GM12878 (cell line): Measurements from ENCODE around the gene ACCS. TPM values are rescaled to one million over a fixed set of nuclear protein-coding genes. Genes with fewer than 3 reads are reported as not detected.

Source experiments
- ATAC-seq: fragments of 200-7000 bp; cut with Tn5 transposase; 3 replicates; pipeline ENCODE4 v1.9.1; 2020; ENCODE audit warnings: mild to moderate bottlenecking, moderate library complexity
- BruUV-seq: library from RNA; stranded (reverse); fragments of 400-500 nt; replicated peaks from 2 replicates; lab custom pipeline; 2021; lab: Mats Ljungman, UMichigan
- CTCF ChIA-PET: fragments of 300-600 bp; sonication (Branson Sonifier 250); formaldehyde crosslinking; extraction: SDS; loops from one replicate; lab custom pipeline; 2021; ENCODE audit warnings: inconsistent platforms; lab: Yijun Ruan, JAX
- POLR2A ChIA-PET: fragments of 350-600 bp; formaldehyde crosslinking; extraction: SDS; loops from one replicate; lab custom pipeline; 2021; ENCODE audit warnings: inconsistent platforms; lab: Charles Lee
- RAD21 ChIA-PET: fragments of 300-600 bp; sonication (Branson Sonifier 250); formaldehyde crosslinking; loops from one replicate; lab custom pipeline; 2023; ENCODE audit warnings: antibody characterized with exemption; ENCODE audit not compliant: unreplicated experiment; lab: Charles Lee
- SMC1A ChIA-PET: fragments of 300-600 bp; sonication (Branson Sonifier 250); formaldehyde crosslinking; loops from one replicate; lab custom pipeline; 2023; ENCODE audit not compliant: unreplicated experiment, uncharacterized antibody; lab: Charles Lee
- DNase-seq: peaks from one replicate; pipeline ENCODE4 v3.0.0-alpha.2; 2011; ENCODE audit warnings: low read depth, low spot score
- FAIRE-seq: peaks from 3 replicates; lab custom pipeline; 2011; peaks lifted over from hg19 to GRCh38; lab: Jason Lieb, UNC
- H2AFZ ChIP-seq: 2 replicates; pipeline ENCODE4 v1.6.0; 2011; ENCODE audit warnings: low read depth, low read length, control low read depth; ENCODE audit not compliant: control insufficient read depth
- H3K27ac ChIP-seq: 2 replicates; pipeline ENCODE4 v1.5.1; 2011; ENCODE audit warnings: control low read depth; ENCODE audit not compliant: control insufficient read depth, insufficient read depth
- H3K27me3 ChIP-seq, 2 experiments: replicated peaks in 1 of 2; 2 replicates each; pipeline versions ENCODE4 v1.6.0 to v1.6.1; 2011; ENCODE audit warnings: low read length in 1 of 2; ENCODE audit not compliant: control insufficient read depth in 2 of 2, insufficient read depth in 2 of 2
- H3K36me3 ChIP-seq, 2 experiments: 2 replicates each; pipeline ENCODE4 v1.5.1; 2011; ENCODE audit warnings: low read length in 1 of 2; ENCODE audit not compliant: control insufficient read depth in 2 of 2, insufficient read depth in 2 of 2
- H3K4me1 ChIP-seq: 2 replicates; pipeline ENCODE4 v1.6.1; 2011; ENCODE audit warnings: mild to moderate bottlenecking, low read length, moderate library complexity, mixed read lengths; ENCODE audit not compliant: control insufficient read depth, insufficient read depth
- H3K4me2 ChIP-seq: 2 replicates; pipeline ENCODE4 v1.6.0; 2011; ENCODE audit warnings: control low read depth; ENCODE audit not compliant: control insufficient read depth, insufficient read depth
- H3K4me3 ChIP-seq: fragments of 200-600 bp; sonication (generic); 2 replicates; pipeline ENCODE4 v1.5.1; 2016
- H3K79me2 ChIP-seq: 2 replicates; pipeline ENCODE4 v1.6.0; 2011; ENCODE audit warnings: low read length; ENCODE audit not compliant: control insufficient read depth, insufficient read depth
- H3K9ac ChIP-seq: 2 replicates; pipeline ENCODE4 v1.8.0; 2011; ENCODE audit warnings: low read length, control low read depth, mixed read lengths; ENCODE audit not compliant: control insufficient read depth, insufficient read depth
- H3K9me3 ChIP-seq: replicated peaks from 3 replicates; pipeline ENCODE4 v1.5.1; 2011; ENCODE audit warnings: mild to moderate bottlenecking, low read length; ENCODE audit not compliant: control insufficient read depth, insufficient read depth
- H4K20me1 ChIP-seq: 2 replicates; pipeline ENCODE4 v1.6.0; 2011; ENCODE audit not compliant: control insufficient read depth, insufficient read depth
- BMI1 ChIP-seq: fragments of 450-650 bp; IDR thresholded peaks from 2 replicates; pipeline ENCODE4 v1.6.1; 2016; ENCODE audit warnings: mild to moderate bottlenecking, moderate library complexity, borderline replicate concordance
- CREB1 ChIP-seq: IDR thresholded peaks from 2 replicates; pipeline ENCODE4 v1.6.1; 2012; ENCODE audit warnings: low read depth, mild to moderate bottlenecking, inconsistent platforms
- EP300 ChIP-seq, 2 experiments: fragments of 150-350 bp in 1 of 2; IDR thresholded peaks; 2 replicates each; pipeline ENCODE4 v1.6.1; 2011 to 2012; ENCODE audit warnings: low read depth in 2 of 2, low read length in 2 of 2, borderline replicate concordance in 1 of 2, improper control_type of control experiment in 1 of 2, inconsistent platforms in 1 of 2; ENCODE audit not compliant: control insufficient read depth in 1 of 2
- RB1 ChIP-seq: fragments of 450-650 bp; formaldehyde crosslinking; IDR thresholded peaks from 2 replicates; pipeline ENCODE4 v1.6.1; 2017; ENCODE audit warnings: mild to moderate bottlenecking, borderline replicate concordance
- RELA ChIP-seq: fragments of 450-650 bp; IDR thresholded peaks from 2 replicates; pipeline ENCODE4 v1.8.0; 2014; ENCODE audit warnings: borderline replicate concordance; ENCODE audit not compliant: partially characterized antibody
- RUNX3 ChIP-seq: IDR thresholded peaks from 2 replicates; pipeline ENCODE4 v1.6.1; 2012; ENCODE audit warnings: low read length, inconsistent platforms
- WGBS: methylation state at CpG from one replicate; pipeline ENCODE4 v1.1.6; 2016; ENCODE audit warnings: low lambda C conversion rate; ENCODE audit not compliant: insufficient replicate concordance, insufficient coverage; ENCODE audit errors: missing lambda C conversion rate; 5-methylcytosine and 5-hydroxymethylcytosine counted together
- in situ Hi-C: fragments of 300-500 bp; cut with MboI; formaldehyde crosslinking; loops from 9 replicates; pipeline ENCODE4 v1.14.3; 2018; ENCODE audit warnings: mixed read lengths
- intact Hi-C: fragments of 100-400 bp; cut with micrococcal nuclease; formaldehyde crosslinking; loops from one replicate; pipeline ENCODE4 v1.14.2; 2022; ENCODE audit not compliant: unreplicated experiment
- polyA plus RNA-seq, 11 experiments: library from polyadenylated mRNA; depleted of rRNA in 4 of 11; unstranded in 6 of 11; stranded (reverse) in 5 of 11; fragments of >200 nt; fragmentation: Nextera tagmentation in 4 of 11; fragmentation: Illumina TruSeq in 1 of 11; extraction: Ambion mirVana in 4 of 11; extraction: Trizol in 1 of 11; gene quantifications; 1 replicate in 1 of 11; 2 replicates in 10 of 11; pipeline versions ENCODE4 v1.2.1 to v1.2.3, GENCODE V29; 2011 to 2016; ENCODE audit warnings: inconsistent platforms in 2 of 11, missing spikeins in 2 of 11, low read depth in 1 of 11
- total RNA-seq, 4 experiments: library from RNA; depleted of rRNA in 3 of 4; stranded (reverse); fragments of >200 nt in 3 of 4; fragmentation: Illumina TruSeq in 1 of 4; extraction: Trizol in 1 of 4; gene quantifications; 2 replicates each; pipeline versions ENCODE4 v1.2.1 to v1.2.3, GENCODE V29; 2013 to 2021
- TF ChIP-seq, protein P1 (sequence below): fragments of 450-650 bp; IDR thresholded peaks from 2 replicates; pipeline ENCODE4 v1.6.1; 2017; ENCODE audit warnings: mild to moderate bottlenecking, moderate library complexity
- TF ChIP-seq, protein P2 (sequence below): fragments of 450-650 bp; formaldehyde crosslinking; IDR thresholded peaks from 2 replicates; pipeline ENCODE4 v1.5.0; 2022; ENCODE audit warnings: mild to moderate bottlenecking, missing genetic modification characterization

ACCS gene
- total and polyA plus RNA-seq, 10 of the 15 experiments (the other 5 are each of a cell fraction or from before 2014, with no cell fraction given) = 4.8 to 35.9 (median 17.0) TPM

DNA sequence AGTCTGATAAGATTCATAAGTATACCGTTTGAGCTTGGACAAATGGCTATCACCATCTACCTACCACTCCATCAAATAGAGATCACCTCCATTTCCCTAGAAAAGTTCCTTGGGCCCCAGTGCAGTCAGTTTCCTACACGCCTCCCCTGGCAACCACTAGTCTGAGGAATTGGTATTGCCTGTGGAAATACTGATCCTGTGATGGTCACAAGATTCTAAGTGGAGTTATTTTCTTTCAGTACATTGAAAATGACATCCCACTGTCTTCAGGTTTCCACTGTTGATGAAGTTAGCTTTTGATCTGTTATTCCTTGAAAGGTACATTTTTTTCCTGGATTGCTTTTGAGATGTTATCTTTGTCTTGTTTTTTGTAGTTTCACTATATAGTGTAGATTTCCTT is 22.9 kb upstream of the ACCS start (continued):
- TF ChIP-seq, protein P1, sequence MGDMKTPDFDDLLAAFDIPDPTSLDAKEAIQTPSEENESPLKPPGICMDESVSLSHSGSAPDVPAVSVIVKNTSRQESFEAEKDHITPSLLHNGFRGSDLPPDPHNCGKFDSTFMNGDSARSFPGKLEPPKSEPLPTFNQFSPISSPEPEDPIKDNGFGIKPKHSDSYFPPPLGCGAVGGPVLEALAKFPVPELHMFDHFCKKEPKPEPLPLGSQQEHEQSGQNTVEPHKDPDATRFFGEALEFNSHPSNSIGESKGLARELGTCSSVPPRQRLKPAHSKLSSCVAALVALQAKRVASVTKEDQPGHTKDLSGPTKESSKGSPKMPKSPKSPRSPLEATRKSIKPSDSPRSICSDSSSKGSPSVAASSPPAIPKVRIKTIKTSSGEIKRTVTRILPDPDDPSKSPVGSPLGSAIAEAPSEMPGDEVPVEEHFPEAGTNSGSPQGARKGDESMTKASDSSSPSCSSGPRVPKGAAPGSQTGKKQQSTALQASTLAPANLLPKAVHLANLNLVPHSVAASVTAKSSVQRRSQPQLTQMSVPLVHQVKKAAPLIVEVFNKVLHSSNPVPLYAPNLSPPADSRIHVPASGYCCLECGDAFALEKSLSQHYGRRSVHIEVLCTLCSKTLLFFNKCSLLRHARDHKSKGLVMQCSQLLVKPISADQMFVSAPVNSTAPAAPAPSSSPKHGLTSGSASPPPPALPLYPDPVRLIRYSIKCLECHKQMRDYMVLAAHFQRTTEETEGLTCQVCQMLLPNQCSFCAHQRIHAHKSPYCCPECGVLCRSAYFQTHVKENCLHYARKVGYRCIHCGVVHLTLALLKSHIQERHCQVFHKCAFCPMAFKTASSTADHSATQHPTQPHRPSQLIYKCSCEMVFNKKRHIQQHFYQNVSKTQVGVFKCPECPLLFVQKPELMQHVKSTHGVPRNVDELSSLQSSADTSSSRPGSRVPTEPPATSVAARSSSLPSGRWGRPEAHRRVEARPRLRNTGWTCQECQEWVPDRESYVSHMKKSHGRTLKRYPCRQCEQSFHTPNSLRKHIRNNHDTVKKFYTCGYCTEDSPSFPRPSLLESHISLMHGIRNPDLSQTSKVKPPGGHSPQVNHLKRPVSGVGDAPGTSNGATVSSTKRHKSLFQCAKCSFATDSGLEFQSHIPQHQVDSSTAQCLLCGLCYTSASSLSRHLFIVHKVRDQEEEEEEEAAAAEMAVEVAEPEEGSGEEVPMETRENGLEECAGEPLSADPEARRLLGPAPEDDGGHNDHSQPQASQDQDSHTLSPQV = no peak
- TF ChIP-seq RELA (no peak), BMI1 (no peak), CREB1 (no peak), RB1 (no peak), EP300 (IDR thresholded peaks at IDR 0.05; ENCODE audit: borderline replicate concordance in 1 of 2, control insufficient read depth in 1 of 2, low read depth in 2 of 2, low read length in 2 of 2) (no peak)
- TF ChIP-seq, all 136 proteins: peak for 0

DNA sequence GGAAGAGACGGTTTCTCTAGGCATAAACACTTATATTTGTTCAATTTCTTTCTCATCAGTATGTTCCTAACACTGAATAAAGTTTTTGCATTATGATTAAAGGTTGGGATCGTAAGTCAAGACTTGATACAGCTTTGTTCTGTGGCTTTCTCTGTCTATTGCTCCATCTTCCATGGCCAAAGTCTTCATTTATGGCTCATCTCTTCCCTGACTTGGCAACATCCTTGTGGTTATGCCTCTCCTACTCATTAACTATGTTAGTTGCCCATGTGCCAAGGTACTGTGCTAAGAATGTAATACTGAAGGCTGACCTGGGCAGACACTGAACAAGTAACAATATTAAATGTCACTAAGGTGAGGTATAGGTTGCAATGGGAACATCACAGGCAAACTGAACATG is 19.9 kb upstream of the ACCS start:
- intact Hi-C loops = loop anchor here (10.0 kb wide), 2 partner anchors 59 to 61 kb away; no protein-coding TSS in a partner anchor
- Histone ChIP-seq H3K4me3 (no peak overlapping the region), H3K27ac (no peak overlapping the region), H3K9ac (no peak overlapping the region), H3K79me2 (no peaks in the 10 kb centered on the region), H2AFZ (no peak overlapping the region), H3K27me3 (no peaks in the 10 kb centered on the region; a peak in 1 of 4 replicates), H4K20me1 (no peaks in the 10 kb centered on the region), H3K4me2 (no peak overlapping the region), H3K9me3 (no peaks in the 10 kb centered on the region), H3K36me3 (no peaks in the 10 kb centered on the region), H3K4me1 (no peaks in the 10 kb centered on the region)
- ChIA-PET RAD21 (no interaction called here), CTCF (no interaction called here), SMC1A (no interaction called here), POLR2A (no interaction called here)
- BruUV-seq = no TSS peak
- no peak for TF ChIP-seq RUNX3
- TF ChIP-seq, protein P2, sequence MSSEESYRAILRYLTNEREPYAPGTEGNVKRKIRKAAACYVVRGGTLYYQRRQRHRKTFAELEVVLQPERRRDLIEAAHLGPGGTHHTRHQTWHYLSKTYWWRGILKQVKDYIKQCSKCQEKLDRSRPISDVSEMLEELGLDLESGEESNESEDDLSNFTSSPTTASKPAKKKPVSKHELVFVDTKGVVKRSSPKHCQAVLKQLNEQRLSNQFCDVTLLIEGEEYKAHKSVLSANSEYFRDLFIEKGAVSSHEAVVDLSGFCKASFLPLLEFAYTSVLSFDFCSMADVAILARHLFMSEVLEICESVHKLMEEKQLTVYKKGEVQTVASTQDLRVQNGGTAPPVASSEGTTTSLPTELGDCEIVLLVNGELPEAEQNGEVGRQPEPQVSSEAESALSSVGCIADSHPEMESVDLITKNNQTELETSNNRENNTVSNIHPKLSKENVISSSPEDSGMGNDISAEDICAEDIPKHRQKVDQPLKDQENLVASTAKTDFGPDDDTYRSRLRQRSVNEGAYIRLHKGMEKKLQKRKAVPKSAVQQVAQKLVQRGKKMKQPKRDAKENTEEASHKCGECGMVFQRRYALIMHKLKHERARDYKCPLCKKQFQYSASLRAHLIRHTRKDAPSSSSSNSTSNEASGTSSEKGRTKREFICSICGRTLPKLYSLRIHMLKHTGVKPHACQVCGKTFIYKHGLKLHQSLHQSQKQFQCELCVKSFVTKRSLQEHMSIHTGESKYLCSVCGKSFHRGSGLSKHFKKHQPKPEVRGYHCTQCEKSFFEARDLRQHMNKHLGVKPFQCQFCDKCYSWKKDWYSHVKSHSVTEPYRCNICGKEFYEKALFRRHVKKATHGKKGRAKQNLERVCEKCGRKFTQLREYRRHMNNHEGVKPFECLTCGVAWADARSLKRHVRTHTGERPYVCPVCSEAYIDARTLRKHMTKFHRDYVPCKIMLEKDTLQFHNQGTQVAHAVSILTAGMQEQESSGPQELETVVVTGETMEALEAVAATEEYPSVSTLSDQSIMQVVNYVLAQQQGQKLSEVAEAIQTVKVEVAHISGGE (CRISPR knock-in tag) = no peak
- ATAC-seq (no peak), DNase-seq (no peak), FAIRE-seq (no peak)
- WGBS = 0% methylated on average over 2 of the region's 2 CpGs
- in situ Hi-C loops = no loop called here
